Activated CD8-positive, alpha-beta memory T cell treated with anti-CD3 and anti-CD28 coated beads for 36 hours (primary cell): Measurements from ENCODE around the gene FLACC1. TPM values are rescaled to one million over a fixed set of nuclear protein-coding genes. Genes with fewer than 3 reads are reported as not detected.
"Not testable (repeated sequence)": the region's sequence is repeated elsewhere in the genome, so short reads cannot be mapped to it uniquely, and the experiment has no call there.

Source experiments
- CTCF ChIA-PET: fragments of 350-600 bp; sonication (Branson Sonifier 250); formaldehyde crosslinking; loops from one replicate; lab custom pipeline; 2021; ENCODE audit warnings: antibody characterized with exemption; lab: Charles Lee
- POLR2A ChIA-PET: fragments of 350-600 bp; sonication (Branson Sonifier 250); formaldehyde crosslinking; loops from one replicate; lab custom pipeline; 2021; ENCODE audit warnings: antibody characterized with exemption; lab: Charles Lee
- total RNA-seq, 2 experiments: library from RNA; stranded (reverse); gene quantifications; one replicate each; pipeline ENCODE4 v1.2.3, GENCODE V29; 2021

FLACC1 gene
- total RNA-seq, 2 experiments from 2014 or later: 0.97 to 1.3 TPM

DNA sequence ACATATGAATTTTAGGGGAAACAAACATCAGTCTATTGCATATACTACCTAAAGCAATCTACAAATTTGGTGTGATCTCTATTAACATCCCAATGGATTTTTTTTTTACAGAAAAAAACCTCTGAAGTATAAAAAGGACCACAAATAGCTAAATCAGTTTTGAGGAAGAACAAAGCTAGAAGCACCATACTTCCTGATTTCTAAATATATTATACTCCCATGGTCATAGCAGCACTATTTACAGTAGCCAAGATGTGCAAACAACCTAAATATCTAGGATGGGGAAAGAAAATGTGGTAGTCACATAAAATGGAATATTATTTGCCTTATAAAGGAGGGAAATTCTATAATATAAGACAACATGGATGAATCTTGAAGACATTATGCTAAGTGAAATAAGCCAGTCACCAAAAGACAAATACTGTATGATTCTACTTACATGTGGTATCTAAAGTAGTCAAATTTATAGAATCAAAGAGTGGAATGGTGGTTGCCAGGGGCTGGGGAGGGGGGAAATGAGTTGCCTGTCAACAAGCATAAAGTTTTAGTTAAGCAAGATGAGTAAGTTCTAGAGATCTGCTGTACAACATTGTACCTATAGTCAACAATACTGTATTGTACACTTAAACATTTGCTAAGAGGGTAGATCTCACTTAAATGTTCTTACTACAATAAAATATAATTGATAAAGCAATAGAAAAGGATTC is 114.4 kb downstream of the FLACC1 start:
- ChIA-PET CTCF (interaction anchor here (1.3 to 1.4 kb wide), 2 partner anchors 9 to 122 kb away, joined by 3 read pairs; no protein-coding TSS in a partner anchor), POLR2A (interaction anchor here (1.0 to 1.1 kb wide), 2 partner anchors 9 to 122 kb away, joined by 3 read pairs; no protein-coding TSS in a partner anchor)

DNA sequence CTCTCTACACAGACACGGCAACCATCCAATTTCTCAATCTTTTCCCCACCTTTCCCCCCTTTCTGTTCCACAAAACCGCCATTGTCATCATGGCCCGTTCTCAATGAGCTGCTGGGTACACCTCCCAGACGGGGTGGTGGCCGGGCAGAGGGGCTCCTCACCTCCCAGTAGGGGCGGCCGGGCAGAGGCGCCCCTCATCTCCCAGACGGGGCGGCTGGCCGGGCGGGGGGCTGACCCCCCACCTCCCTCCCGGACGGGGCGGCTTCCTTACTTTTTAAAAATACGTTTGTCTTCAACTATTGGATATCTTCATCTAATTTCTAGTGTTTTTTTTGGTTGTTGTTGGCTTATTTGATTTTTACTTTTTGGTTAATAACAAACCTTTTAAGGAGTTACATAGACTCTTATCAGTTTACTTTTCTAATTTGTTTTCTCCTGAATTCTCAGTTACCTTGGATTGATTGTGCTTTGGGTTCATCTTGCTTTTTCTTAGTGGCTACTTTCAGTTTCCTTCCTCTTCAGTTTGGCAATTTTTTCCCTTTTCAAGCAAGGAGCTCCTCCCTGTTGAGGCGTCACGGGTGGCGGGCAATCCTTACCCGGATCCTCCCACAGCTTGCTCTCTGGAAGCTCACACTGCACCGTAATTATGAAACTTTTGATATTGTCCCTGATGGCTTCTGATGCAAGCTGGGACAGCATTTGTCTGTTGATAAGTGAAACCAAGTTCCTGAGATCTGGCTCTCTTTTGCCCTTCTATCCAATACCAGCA is 117.8 kb downstream of the FLACC1 start:
- POLR2A ChIA-PET: not testable (repeated sequence)

More for the DNA sequence above, 117.8 kb downstream of the FLACC1 start:
- CTCF ChIA-PET: not testable (repeated sequence)

Other genes starting within 250 kb of the FLACC1 start
- 100 to 1,000 TPM; 279 to 287 TPM for gene CFLAR, start 241.2 kb downstream of the FLACC1 start, total RNA-seq
- gene CASP10, start 174.2 kb downstream of the FLACC1 start, total RNA-seq: 10 to 100 TPM in 1 of 2 experiments, 1 to 10 TPM in 1; 9.9 to 11.3 TPM
- 10 to 100 TPM; 33.0 to 36.1 TPM for gene CASP8, start 96.8 kb downstream of the FLACC1 start, total RNA-seq
- 10 to 100 TPM; 22.6 to 23.2 TPM for gene TRAK2, start 94.1 kb upstream of the FLACC1 start, total RNA-seq
- 10 to 100 TPM; 23.0 to 25.8 TPM for gene STRADB, start 94.4 kb upstream of the FLACC1 start, total RNA-seq